Stimulated activated effector memory CD8-positive, alpha-beta T cell treated with anti-CD3 and anti-CD28 coated beads, Interleukin-12 subunit alpha, Interleukin-12 subunit beta, amount 100 ng/mL, for 72 hours (primary cell): ENCODE results near the gene PCDH9.
"Not testable (repeated sequence)": the region's sequence is repeated elsewhere in the genome, so short reads cannot be mapped to it uniquely, and the experiment has no call there.

Experiments used
- ATAC-seq: fragments of 150-1000 bp; cut with Tn5 transposase; 2 replicates; pipeline ENCODE4 v1.10.0; 2021
- DNase-seq, 2 donors: peaks; one replicate each; pipeline ENCODE4 v3.0.0; 2021 to 2022; ENCODE audit warnings: low spot score in 2 of 2
- H3K27ac Mint-ChIP-seq: one replicate; pipeline ENCODE4 v1.8.0; 2022; ENCODE audit warnings: mild to moderate bottlenecking, mixed read lengths
- H3K36me3 Mint-ChIP-seq: one replicate; pipeline ENCODE4 v1.8.0; 2022; ENCODE audit warnings: mild to moderate bottlenecking, mixed read lengths
- H3K4me1 Mint-ChIP-seq: one replicate; pipeline ENCODE4 v1.8.0; 2022; ENCODE audit warnings: mixed read lengths
- H3K4me3 Mint-ChIP-seq: one replicate; pipeline ENCODE4 v1.8.0; 2022; ENCODE audit warnings: mild to moderate bottlenecking, mixed read lengths
- H3K9me3 Mint-ChIP-seq: one replicate; pipeline ENCODE4 v1.8.0; 2022; ENCODE audit warnings: mixed read lengths

PCDH9 gene

GRCh38 chr13:67097892-67098452 is 132.2 kb downstream of the PCDH9 start:
- Mint-ChIP-seq H3K4me3 (no peak overlapping the region), H3K9me3 (no peaks in the 10 kb centered on the region), H3K4me1 (no peaks in the 10 kb centered on the region), H3K36me3 (no peaks in the 10 kb centered on the region), H3K27ac (no peak overlapping the region)
- ATAC-seq, result no peak
- DNase-seq, result no peak

- H3K4me1 Mint-ChIP-seq, DNase-seq, H3K36me3 Mint-ChIP-seq, H3K27ac Mint-ChIP-seq, H3K9me3 Mint-ChIP-seq, H3K4me3 Mint-ChIP-seq, ATAC-seq: not testable (repeated sequence)
Measured at GRCh38 chr13:67096893-67097292, 133.2 kb downstream of the PCDH9 start.

- Mint-ChIP-seq H3K4me1 (no peaks in the 10 kb centered on the region), H3K27ac (no peak overlapping the region), H3K36me3 (no peaks in the 10 kb centered on the region), H3K4me3 (no peak overlapping the region), H3K9me3 (no peaks in the 10 kb centered on the region)
- DNase-seq (no peak), ATAC-seq (no peak)
Measured at GRCh38 chr13:67096418-67096817, 133.7 kb downstream of the PCDH9 start.

DNA sequence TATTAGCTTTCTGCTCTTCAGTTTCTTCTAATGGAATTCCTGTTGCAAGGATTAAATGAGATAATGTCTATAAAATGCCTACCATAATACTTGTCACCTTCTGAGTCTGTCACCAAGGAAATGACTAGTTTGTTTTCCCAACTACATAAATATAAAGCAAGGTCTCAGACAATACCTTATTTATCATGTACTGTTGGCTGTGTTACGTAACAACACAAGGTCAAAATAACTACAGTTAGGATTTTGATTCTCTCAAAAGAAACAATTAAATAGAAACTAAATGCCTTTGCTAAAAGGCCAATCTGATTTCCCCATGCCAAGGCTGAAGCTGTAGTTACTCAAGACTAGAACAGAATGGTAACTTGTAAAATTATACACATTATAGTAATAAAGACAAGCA is 134.5 kb downstream of the PCDH9 start:
- Mint-ChIP-seq H3K4me1 (no peaks in the 10 kb centered on the region), H3K27ac (no peak overlapping the region), H3K9me3 (no peaks in the 10 kb centered on the region), H3K4me3 (no peak overlapping the region), H3K36me3 (no peaks in the 10 kb centered on the region)
- no peak for DNase-seq
- no peak for ATAC-seq

DNA sequence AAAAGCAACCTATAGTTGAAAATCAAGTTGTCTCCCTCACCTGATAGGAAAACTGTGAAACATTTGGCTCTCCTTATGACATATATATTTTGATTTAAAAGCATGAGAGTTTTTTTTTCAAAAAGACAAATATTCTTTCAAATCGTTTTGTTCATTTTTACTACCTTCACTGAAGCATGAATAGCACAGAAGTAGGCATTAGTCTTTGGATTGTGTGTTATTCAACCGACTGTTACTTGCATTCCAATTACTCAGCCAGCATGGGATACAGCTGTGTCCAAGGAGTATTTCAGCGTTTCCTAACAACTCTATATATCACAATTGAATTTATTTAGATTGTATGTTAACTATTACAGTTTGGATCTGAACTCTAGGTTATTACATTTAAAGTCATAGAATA is 135.2 kb downstream of the PCDH9 start:
- no peaks in the 10 kb centered on the region for H3K9me3 Mint-ChIP-seq
- no peaks in the 10 kb centered on the region for H3K4me1 Mint-ChIP-seq
- no peak overlapping the region for H3K27ac Mint-ChIP-seq
- no peak overlapping the region for H3K4me3 Mint-ChIP-seq
- DNase-seq (no peak), ATAC-seq (no peak)
- no peaks in the 10 kb centered on the region for H3K36me3 Mint-ChIP-seq

DNA sequence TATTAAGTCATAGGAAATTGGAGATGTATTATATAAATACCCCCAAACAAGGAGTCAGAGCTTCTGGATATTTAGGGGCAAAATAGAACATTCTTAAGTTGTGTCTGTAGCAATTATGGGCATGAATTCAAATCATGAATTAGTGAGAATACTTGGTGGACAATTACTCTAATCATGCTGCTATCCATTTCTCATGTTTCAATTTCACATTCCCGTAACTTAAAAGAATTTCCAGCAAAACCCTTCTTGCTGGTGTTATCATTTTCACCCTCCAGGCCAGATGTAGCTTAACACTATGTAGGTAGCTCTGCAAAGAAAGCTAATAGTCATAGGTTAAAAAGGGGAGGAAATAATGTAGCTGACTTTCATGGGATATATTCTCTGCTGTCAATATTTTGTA is 136.1 kb downstream of the PCDH9 start:
- Mint-ChIP-seq H3K9me3 (no peaks in the 10 kb centered on the region), H3K4me3 (no peak overlapping the region), H3K4me1 (no peaks in the 10 kb centered on the region), H3K36me3 (no peaks in the 10 kb centered on the region), H3K27ac (no peak overlapping the region)
- DNase-seq, result no peak
- no peak for ATAC-seq

GRCh38 chr13:67091603-67092002 is 138.5 kb downstream of the PCDH9 start:
- ATAC-seq, result no peak
- Mint-ChIP-seq H3K9me3 (no peaks in the 10 kb centered on the region), H3K27ac (no peak overlapping the region), H3K4me3 (no peak overlapping the region), H3K36me3 (no peaks in the 10 kb centered on the region), H3K4me1 (no peaks in the 10 kb centered on the region)
- DNase-seq, result no peak

DNA sequence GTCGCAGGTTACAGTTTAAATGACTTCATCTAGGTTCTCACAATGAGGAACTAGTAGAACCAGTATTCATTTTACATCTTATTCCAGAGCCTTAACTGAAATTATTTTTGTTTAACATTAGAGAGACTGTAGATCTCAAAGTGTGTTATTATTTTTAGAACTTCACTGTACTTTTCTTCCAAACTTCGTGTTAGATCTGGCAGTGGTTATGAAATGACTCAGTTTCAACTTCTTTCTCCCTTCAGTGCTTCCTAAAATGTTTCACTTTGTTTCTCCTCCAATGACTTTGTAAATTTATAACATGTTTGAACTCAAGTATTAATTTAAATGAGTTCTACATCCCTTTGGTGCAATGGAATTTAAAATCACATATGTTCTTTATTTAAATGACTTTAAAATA is 139.3 kb downstream of the PCDH9 start:
- DNase-seq (no peak), ATAC-seq (no peak)
- no peak overlapping the region for H3K27ac Mint-ChIP-seq
- H3K9me3 Mint-ChIP-seq, result no peaks in the 10 kb centered on the region
- H3K36me3 Mint-ChIP-seq, result no peaks in the 10 kb centered on the region
- H3K4me3 Mint-ChIP-seq, result no peak overlapping the region
- no peaks in the 10 kb centered on the region for H3K4me1 Mint-ChIP-seq

GRCh38 chr13:67087527-67087926 is 142.6 kb downstream of the PCDH9 start:
- Mint-ChIP-seq H3K4me1 (no peaks in the 10 kb centered on the region), H3K27ac (no peak overlapping the region), H3K36me3 (no peaks in the 10 kb centered on the region), H3K4me3 (no peak overlapping the region), H3K9me3 (peaks cover under 1% of the 10 kb centered on the region)
- DNase-seq (no peak), ATAC-seq (no peak)

DNA sequence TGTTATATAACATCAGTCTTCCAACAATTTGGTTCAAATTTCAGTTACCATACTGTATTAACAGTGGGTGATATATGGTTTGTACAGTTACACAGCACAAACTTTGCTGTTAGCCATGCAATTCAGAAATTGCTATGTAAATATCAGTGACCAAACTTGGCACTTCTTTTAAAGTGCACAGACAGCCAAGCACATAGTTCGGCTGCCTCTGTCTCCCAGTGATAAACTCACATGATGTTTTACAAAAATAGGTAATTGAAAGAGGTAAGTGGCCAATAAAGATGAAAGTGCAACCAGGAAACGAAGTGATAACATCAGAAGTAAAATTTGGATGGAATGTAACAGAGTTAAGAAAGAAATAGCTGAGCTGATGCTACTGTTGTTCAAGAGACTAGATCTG is 143.9 kb downstream of the PCDH9 start:
- Mint-ChIP-seq H3K9me3 (peaks cover 6% of the 10 kb centered on the region), H3K4me3 (no peak overlapping the region), H3K4me1 (no peaks in the 10 kb centered on the region), H3K36me3 (no peaks in the 10 kb centered on the region), H3K27ac (no peak overlapping the region)
- ATAC-seq, result no peak
- no peak for DNase-seq

DNA sequence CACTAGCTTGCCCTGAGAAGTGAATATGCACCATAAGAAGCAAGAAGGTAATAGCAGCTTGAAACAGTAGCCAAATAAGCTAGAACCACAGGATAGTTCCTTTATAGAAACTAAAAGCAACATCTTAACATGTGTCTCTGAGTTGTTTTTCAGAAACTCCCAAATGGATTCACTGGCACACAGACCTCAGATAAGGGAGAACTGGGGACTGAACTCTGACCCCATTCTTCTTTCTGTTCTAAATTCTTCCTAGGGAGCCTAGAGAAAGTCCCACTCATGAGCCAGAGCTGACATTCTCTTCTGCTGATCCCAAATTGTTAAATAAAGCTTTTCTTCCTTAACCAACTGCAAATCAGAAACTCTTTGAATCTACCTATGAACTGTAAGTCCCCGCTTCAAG is 146.1 kb downstream of the PCDH9 start:
- no peak overlapping the region for H3K27ac Mint-ChIP-seq
- no peak overlapping the region for H3K4me3 Mint-ChIP-seq
- no peak for DNase-seq
- ATAC-seq, result no peak
- peaks cover 6% of the 10 kb centered on the region for H3K9me3 Mint-ChIP-seq
- H3K4me1 Mint-ChIP-seq, result no peaks in the 10 kb centered on the region
- H3K36me3 Mint-ChIP-seq, result no peaks in the 10 kb centered on the region

DNA sequence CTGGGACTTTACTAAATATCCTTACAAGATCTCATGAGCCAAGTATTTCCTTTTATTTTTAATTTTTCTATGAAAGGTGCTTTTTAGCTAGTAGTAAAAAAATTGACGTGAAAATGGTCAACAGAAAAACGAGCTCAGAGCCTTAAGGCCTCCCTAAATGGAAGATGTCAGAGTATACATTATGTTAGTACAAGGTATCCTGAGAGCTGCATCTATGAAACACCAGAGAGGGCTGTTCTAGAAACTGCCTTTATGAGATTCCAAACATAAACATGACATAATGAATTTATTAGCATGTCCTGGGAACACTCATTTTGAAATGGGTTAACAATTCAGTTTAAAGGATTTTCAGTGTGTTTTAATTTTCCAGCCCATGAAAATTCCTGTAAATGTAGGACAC is 146.6 kb downstream of the PCDH9 start:
- no peak for ATAC-seq
- H3K4me3 Mint-ChIP-seq, result no peak overlapping the region

DNA sequence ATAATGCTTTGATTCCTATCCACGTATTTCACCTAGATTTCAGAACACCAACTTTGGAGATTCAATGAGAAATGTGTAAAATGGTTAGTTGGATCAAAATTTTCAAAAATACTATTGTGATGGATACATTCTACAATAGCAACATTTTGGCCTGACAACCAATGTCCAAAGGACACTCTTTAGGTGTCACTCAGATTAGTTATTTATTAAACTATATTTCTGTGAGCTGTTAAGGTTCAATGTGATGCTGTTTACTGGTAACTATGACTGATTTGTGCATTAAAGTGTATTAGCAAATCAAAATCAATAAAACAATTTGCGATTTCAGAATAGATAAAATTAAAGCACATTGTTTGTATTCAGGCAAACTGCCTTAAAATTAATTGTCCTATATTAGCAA is 149.8 kb downstream of the PCDH9 start:
- H3K9me3 Mint-ChIP-seq, result peaks cover 18% of the 10 kb centered on the region
- no peak overlapping the region for H3K27ac Mint-ChIP-seq
- H3K36me3 Mint-ChIP-seq, result no peaks in the 10 kb centered on the region
- no peak for DNase-seq
- no peak for ATAC-seq
- H3K4me1 Mint-ChIP-seq, result no peaks in the 10 kb centered on the region
- H3K4me3 Mint-ChIP-seq, result no peak overlapping the region

More for the DNA sequence above, 146.6 kb downstream of the PCDH9 start:
- no peak overlapping the region for H3K27ac Mint-ChIP-seq
- H3K9me3 Mint-ChIP-seq, result peaks cover 6% of the 10 kb centered on the region
- H3K4me1 Mint-ChIP-seq, result no peaks in the 10 kb centered on the region
- no peak for DNase-seq
- no peaks in the 10 kb centered on the region for H3K36me3 Mint-ChIP-seq

DNA sequence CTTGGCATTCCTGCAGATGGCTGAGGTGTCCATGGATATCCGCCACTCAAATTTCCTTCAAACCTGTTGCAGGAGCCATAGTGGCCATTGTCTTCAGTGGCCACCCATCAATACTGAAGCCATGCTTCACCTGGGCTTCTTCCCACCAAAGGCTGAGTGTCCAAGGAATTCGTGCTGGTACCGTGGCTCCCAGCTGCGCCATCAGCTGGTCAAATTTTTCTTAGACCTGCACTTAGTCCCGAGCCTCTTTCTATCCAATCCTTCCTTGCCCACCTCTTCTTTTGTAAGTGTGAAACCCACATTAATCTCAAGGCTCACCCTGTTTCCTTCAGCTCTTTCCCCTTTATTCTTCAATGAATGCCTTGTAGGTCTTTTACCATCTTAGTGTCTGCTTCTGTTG is 152.1 kb downstream of the PCDH9 start:
- Mint-ChIP-seq H3K36me3 (no peaks in the 10 kb centered on the region), H3K9me3 (peaks cover 21% of the 10 kb centered on the region), H3K4me1 (no peaks in the 10 kb centered on the region), H3K27ac (no peak overlapping the region), H3K4me3 (no peak overlapping the region)
- no peak for ATAC-seq
- no peak for DNase-seq

- H3K27ac Mint-ChIP-seq, result no peak overlapping the region
- H3K36me3 Mint-ChIP-seq, result no peaks in the 10 kb centered on the region
- H3K4me3 Mint-ChIP-seq, result no peak overlapping the region
- no peak for DNase-seq
- H3K9me3 Mint-ChIP-seq, result peaks cover 16% of the 10 kb centered on the region
- ATAC-seq, result no peak
- no peaks in the 10 kb centered on the region for H3K4me1 Mint-ChIP-seq
Measured at GRCh38 chr13:67077132-67077531, 153.0 kb downstream of the PCDH9 start.

DNA sequence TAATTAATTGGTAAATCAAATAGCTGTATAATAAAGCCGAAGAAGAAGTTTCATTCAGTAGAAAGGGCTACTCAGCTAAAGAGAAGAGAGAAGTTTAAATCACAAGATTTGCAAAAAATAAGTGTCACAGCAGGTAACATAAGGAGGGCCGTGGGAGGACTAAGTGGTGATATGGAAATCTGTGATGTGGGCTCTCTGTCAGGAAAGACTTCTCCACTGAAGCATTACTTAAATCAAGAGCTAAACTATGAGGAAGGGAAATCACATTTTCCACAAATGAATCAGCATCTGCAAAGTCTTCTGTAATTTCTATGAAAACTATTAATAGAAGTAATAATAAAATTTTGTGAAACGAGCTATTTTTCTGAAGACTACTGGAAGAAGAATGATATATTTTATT is 153.8 kb downstream of the PCDH9 start:
- ATAC-seq (no peak), DNase-seq (no peak)
- no peak overlapping the region for H3K4me3 Mint-ChIP-seq
- no peaks in the 10 kb centered on the region for H3K4me1 Mint-ChIP-seq
- no peaks in the 10 kb centered on the region for H3K36me3 Mint-ChIP-seq
- no peak overlapping the region for H3K27ac Mint-ChIP-seq
- peaks cover 15% of the 10 kb centered on the region for H3K9me3 Mint-ChIP-seq

GRCh38 chr13:67075239-67075638 is 154.9 kb downstream of the PCDH9 start:
- peaks cover 15% of the 10 kb centered on the region for H3K9me3 Mint-ChIP-seq
- ATAC-seq (no peak), DNase-seq (no peak)
- H3K4me1 Mint-ChIP-seq, result no peaks in the 10 kb centered on the region
- no peaks in the 10 kb centered on the region for H3K36me3 Mint-ChIP-seq
- H3K27ac Mint-ChIP-seq, result no peak overlapping the region
- no peak overlapping the region for H3K4me3 Mint-ChIP-seq
